Astrocyte of the cerebellum (primary cell): ENCODE results near the gene AUH.
A peak's percentile ranks its signal among the peaks of the same experiment; 100 is the strongest.
"Not testable (repeated sequence)": the region's sequence is repeated elsewhere in the genome, so short reads cannot be mapped to it uniquely, and the experiment has no call there.

Source experiments
- DNase-seq: peaks from one replicate; pipeline ENCODE4 v3.0.0-alpha.2; 2011; ENCODE audit warnings: low read depth
- H3K4me3 ChIP-seq: 2 replicates; pipeline ENCODE4 v1.5.1; 2011; ENCODE audit warnings: mild to moderate bottlenecking, low read depth, low read length, moderate library complexity
- CTCF ChIP-seq: IDR thresholded peaks from 2 replicates; pipeline ENCODE4 v1.5.1; 2012; ENCODE audit warnings: low read length, low read depth, moderate library complexity, mild to moderate bottlenecking; ENCODE audit errors: missing control alignments
- in situ Hi-C: cut with HindIII; loops from 2 replicates; pipeline ENCODE4 v1.10.0; 2017; ENCODE audit warnings: low sequenced_read_pairs

The AUH gene

DNA sequence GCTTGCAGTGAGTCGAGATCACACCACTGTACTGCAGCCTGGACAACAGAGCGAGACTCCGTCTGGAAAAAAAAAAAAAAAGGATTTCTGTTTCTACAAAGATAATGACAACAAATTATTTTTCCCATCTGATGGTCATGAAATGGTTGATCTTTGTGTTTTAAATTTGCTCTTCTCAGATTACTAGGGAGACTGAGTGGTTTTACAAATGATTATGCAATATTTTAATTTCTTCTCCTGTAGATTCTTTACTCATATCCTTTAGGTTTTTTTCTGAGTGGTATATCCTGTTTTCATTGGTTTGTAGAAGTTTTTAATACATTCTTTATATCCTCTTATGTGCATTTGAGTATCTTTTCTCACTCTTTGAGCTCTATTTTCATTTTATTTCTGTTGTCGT, 20.6 kb upstream of the AUH start:
- DNase-seq = no peak
- in situ Hi-C loops = no loop called here
- no peak for TF ChIP-seq CTCF
- H3K4me3 ChIP-seq = no peak overlapping the region

- no peak overlapping the region for H3K4me3 ChIP-seq
- TF ChIP-seq CTCF = no peak
- in situ Hi-C loops = no loop called here
Measured at GRCh38 chr9:91379426-91379825, 17.7 kb upstream of the AUH start.

DNA sequence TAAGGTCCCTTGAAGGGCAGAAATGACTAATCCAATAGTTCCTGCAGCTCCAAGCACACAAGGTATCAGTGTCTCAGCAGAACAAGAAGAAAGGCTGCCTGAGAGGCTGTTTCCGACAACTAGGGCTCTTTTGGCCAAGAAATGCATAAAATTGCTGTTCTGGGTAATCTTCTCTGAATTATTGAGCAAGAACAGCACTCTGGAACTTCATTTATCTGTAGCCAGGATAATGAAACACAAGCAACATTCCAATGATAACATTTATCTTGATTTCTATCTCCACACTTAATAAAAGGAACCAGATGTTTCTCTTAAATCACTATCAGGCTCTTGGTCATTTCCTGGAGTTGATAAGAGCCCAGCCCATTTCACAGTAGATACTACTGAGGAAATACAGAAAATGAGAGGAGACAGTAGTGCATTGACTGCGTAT, 17.0 kb upstream of the AUH start:
- TF ChIP-seq CTCF = no peak
- in situ Hi-C loops = no loop called here
- DNase-seq = no peak

More at GRCh38 chr9:91379426-91379825, 17.7 kb upstream of the AUH start:
- no peak for DNase-seq

DNA sequence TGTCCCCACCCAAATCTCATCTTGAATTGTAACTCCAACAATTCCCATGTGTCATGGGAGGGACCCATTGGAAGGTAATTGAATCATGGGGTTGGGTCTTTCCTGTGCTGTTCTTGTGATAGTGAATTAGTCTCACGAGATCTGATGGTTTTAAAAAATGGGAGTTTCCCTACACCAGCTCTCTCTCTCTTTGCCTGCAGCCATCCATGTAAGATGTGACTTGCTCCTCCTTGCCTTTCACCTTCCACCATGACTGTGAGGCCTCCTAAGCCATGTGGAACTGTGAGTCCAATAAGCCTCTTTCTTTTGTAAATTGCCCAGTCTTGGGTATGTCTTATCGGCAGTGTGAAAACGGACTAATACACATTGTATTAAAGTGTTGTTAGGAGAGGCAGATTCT, 16.3 kb upstream of the AUH start:
- in situ Hi-C loops, DNase-seq, H3K4me3 ChIP-seq: not testable (repeated sequence)

More for the DNA sequence above, 17.0 kb upstream of the AUH start:
- no peak overlapping the region for H3K4me3 ChIP-seq

DNA sequence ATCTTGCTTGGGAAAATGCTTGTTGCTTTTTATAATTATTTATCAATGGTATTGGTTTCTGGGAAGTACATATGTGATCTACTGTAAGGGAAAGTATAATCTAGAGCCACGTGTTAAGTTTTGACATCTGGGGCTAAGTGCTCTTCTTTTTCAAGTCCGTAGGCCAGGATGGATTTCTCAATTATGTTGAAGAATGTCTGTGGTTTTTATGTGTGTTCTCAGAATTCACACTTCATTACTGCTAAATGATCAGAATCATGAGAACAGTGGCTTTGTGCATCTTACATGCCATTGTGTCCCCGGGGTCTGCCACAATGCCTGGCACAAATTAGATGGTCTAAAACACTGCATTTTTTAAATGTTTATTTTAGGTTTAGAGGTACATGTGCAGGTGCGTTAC, 14.5 kb upstream of the AUH start:
- TF ChIP-seq CTCF = no peak
- in situ Hi-C loops = no loop called here
- peak; percentile 26 for DNase-seq
- no peak overlapping the region for H3K4me3 ChIP-seq

GRCh38 chr9:91374939-91375338, 13.2 kb upstream of the AUH start:
- in situ Hi-C loops = no loop called here
- no peak for TF ChIP-seq CTCF
- DNase-seq = peak; percentile 85
- no peak overlapping the region for H3K4me3 ChIP-seq

GRCh38 chr9:91371894-91372293, 10.2 kb upstream of the AUH start:
- no peak overlapping the region for H3K4me3 ChIP-seq
- TF ChIP-seq CTCF = no peak
- DNase-seq = no peak
- in situ Hi-C loops = no loop called here

- DNase-seq, in situ Hi-C loops, H3K4me3 ChIP-seq: not testable (repeated sequence)
Measured at GRCh38 chr9:91370006-91370405, 8.3 kb upstream of the AUH start.
